A673 (cell line): ENCODE data around the gene CYB561D2.

ENCODE experiments used
- EZH2 ChIP-seq: fragments of 200-600 bp; sonication (generic); IDR thresholded peaks from 2 replicates; pipeline ENCODE4 v1.6.1; 2017; ENCODE audit warnings: borderline replicate concordance, low read depth, mild to moderate bottlenecking, mixed read lengths, antibody characterized with exemption, low read length; ENCODE audit not compliant: poor library complexity, severe bottlenecking
- TF ChIP-seq, protein P1 (sequence below): fragments of 300-800, 200-600 bp; sonication (generic); conservative IDR thresholded peaks from 2 replicates; pipeline ENCODE4 v1.5.1; 2017; ENCODE audit warnings: low read depth, mild to moderate bottlenecking, antibody characterized with exemption, low read length, moderate library complexity, mixed read lengths

- TF ChIP-seq, protein P1, sequence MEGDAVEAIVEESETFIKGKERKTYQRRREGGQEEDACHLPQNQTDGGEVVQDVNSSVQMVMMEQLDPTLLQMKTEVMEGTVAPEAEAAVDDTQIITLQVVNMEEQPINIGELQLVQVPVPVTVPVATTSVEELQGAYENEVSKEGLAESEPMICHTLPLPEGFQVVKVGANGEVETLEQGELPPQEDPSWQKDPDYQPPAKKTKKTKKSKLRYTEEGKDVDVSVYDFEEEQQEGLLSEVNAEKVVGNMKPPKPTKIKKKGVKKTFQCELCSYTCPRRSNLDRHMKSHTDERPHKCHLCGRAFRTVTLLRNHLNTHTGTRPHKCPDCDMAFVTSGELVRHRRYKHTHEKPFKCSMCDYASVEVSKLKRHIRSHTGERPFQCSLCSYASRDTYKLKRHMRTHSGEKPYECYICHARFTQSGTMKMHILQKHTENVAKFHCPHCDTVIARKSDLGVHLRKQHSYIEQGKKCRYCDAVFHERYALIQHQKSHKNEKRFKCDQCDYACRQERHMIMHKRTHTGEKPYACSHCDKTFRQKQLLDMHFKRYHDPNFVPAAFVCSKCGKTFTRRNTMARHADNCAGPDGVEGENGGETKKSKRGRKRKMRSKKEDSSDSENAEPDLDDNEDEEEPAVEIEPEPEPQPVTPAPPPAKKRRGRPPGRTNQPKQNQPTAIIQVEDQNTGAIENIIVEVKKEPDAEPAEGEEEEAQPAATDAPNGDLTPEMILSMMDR: no peak
- TF ChIP-seq EZH2: no peak
These were observed 648 bp downstream of the CYB561D2 start for GRCh38 chr3:50351323-50351697.
